Tibial nerve (tissue), 4 donors: Measurements from ENCODE around the gene NUP42. TPM values are rescaled to one million over a fixed set of nuclear protein-coding genes. Genes with fewer than 3 reads are reported as not detected.

Experiments used
- DNase-seq, 2 donors: peaks; one replicate each; pipeline ENCODE4 v3.0.0-alpha.2; 2019; ENCODE audit warnings: low spot score in 2 of 2
- H3K27ac ChIP-seq, 4 donors: fragments of 200-600 bp; sonication (generic) in 3 of 4; one replicate each; pipeline ENCODE4 v1.5.1; 2017 to 2019; ENCODE audit warnings: mild to moderate bottlenecking in 1 of 4
- H3K27me3 ChIP-seq, 2 donors: fragments of 200-600 bp; sonication (generic) in 1 of 2; one replicate each; pipeline versions ENCODE4 v1.5.1 to v1.6.0; 2017 to 2019
- H3K36me3 ChIP-seq, 3 donors: fragments of 200-600 bp; sonication (generic); one replicate each; pipeline ENCODE4 v1.5.1; 2018 to 2019
- H3K4me1 ChIP-seq, 4 donors: fragments of 200-600 bp; sonication (generic) in 3 of 4; one replicate each; pipeline ENCODE4 v1.5.1; 2017 to 2019
- H3K4me3 ChIP-seq, 4 donors: fragments of 200-600 bp; sonication (generic) in 3 of 4; one replicate each; pipeline ENCODE4 v1.5.1; 2017 to 2019; ENCODE audit warnings: mild to moderate bottlenecking in 1 of 4, moderate library complexity in 1 of 4
- H3K9me3 ChIP-seq, 4 donors: fragments of 200-600 bp; sonication (generic) in 3 of 4; one replicate each; pipeline ENCODE4 v1.5.1; 2017 to 2019
- CTCF ChIP-seq, 5 experiments: fragments of 200-600 bp in 3 of 5; fragments of 450-650 bp in 2 of 5; sonication (generic) in 3 of 5; IDR thresholded peaks; one replicate each; pipeline ENCODE4 v1.5.1; 2016 to 2019; ENCODE audit warnings: antibody characterized with exemption in 5 of 5, mild to moderate bottlenecking in 3 of 5, moderate library complexity in 2 of 5
- EP300 ChIP-seq, 2 donors: sonication (generic); formaldehyde crosslinking; IDR thresholded peaks; one replicate each; pipeline ENCODE4 v1.6.1; 2017; ENCODE audit warnings: antibody characterized with exemption in 2 of 2, mild to moderate bottlenecking in 1 of 2
- POLR2A ChIP-seq, 2 donors: fragments of 450-650 bp; IDR thresholded peaks; one replicate each; pipeline ENCODE4 v1.6.1; 2017; ENCODE audit warnings: antibody characterized with exemption in 2 of 2, mild to moderate bottlenecking in 2 of 2, moderate library complexity in 2 of 2
- WGBS, 2 donors: methylation state at CpG; one replicate each; pipeline ENCODE4 v1.1.5; 2018; 5-methylcytosine and 5-hydroxymethylcytosine counted together
- total RNA-seq, 4 donors: library from RNA; depleted of rRNA; stranded (reverse); fragments of >200 nt; gene quantifications; one replicate each; pipeline ENCODE4 v1.1.0, GENCODE V29; 2016

NUP42 gene
- total RNA-seq, 4 donors from 2014 or later = 19.2 to 45.6 (median 35.8) TPM

GRCh38 chr7:23207884-23208283 lies 26.0 kb downstream of the NUP42 start:
- Histone ChIP-seq H3K27me3 (peaks cover 0 to 7% of the 10 kb centered on the region in 2 donors), H3K36me3 (peaks cover 0 to 12% (median 0%) of the 10 kb centered on the region in 3 donors), H3K27ac (no peak overlapping the region), H3K9me3 (no peaks in the 10 kb centered on the region), H3K4me1 (peaks cover 0 to 7% (median 0%) of the 10 kb centered on the region in 4 donors), H3K4me3 (no peak overlapping the region)
- no peak for DNase-seq
- TF ChIP-seq CTCF (IDR thresholded peaks at IDR 0.05) (no peak), EP300 (IDR thresholded peaks at IDR 0.05) (no peak), POLR2A (IDR thresholded peaks at IDR 0.05) (no peak)
- 79 to 83% methylated on average over 3 of the region's 3 CpGs for WGBS, 2 donors

- TF ChIP-seq POLR2A (IDR thresholded peaks at IDR 0.05) (no peak), EP300 (IDR thresholded peaks at IDR 0.05) (no peak), CTCF (IDR thresholded peaks at IDR 0.05) (no peak)
- Histone ChIP-seq H3K4me1 (peaks cover 0 to 7% (median 0%) of the 10 kb centered on the region in 4 donors), H3K27me3 (peaks cover 0 to 7% of the 10 kb centered on the region in 2 donors), H3K27ac (no peak overlapping the region), H3K9me3 (no peaks in the 10 kb centered on the region), H3K36me3 (peaks cover 0 to 8% (median 0%) of the 10 kb centered on the region in 3 donors), H3K4me3 (no peak overlapping the region)
- WGBS, 2 donors = 77 to 79% methylated on average over 4 of the region's 4 CpGs
- no peak for DNase-seq
These were observed 26.5 kb downstream of the NUP42 start for GRCh38 chr7:23208316-23208715.

- Histone ChIP-seq H3K27me3 (peaks cover 0 to 7% of the 10 kb centered on the region in 2 donors), H3K27ac (no peak overlapping the region), H3K9me3 (no peaks in the 10 kb centered on the region), H3K36me3 (no peaks in the 10 kb centered on the region), H3K4me3 (no peak overlapping the region), H3K4me1 (peaks cover 0 to 7% (median 0%) of the 10 kb centered on the region in 4 donors)
- DNase-seq = no peak
- WGBS, 2 donors = 60 to 72% methylated on average over 2 of the region's 2 CpGs
- TF ChIP-seq CTCF (IDR thresholded peaks at IDR 0.05) (no peak), POLR2A (IDR thresholded peaks at IDR 0.05) (no peak)
These were observed 28.7 kb downstream of the NUP42 start for GRCh38 chr7:23210506-23210905.

- Histone ChIP-seq H3K36me3 (no peaks in the 10 kb centered on the region), H3K27ac (no peak overlapping the region), H3K27me3 (no peaks in the 10 kb centered on the region), H3K4me1 (no peaks in the 10 kb centered on the region), H3K4me3 (no peak overlapping the region), H3K9me3 (no peaks in the 10 kb centered on the region)
- 76% methylated on average over 11 of the region's 11 CpGs for WGBS, 2 donors
- TF ChIP-seq EP300 (IDR thresholded peaks at IDR 0.05) (no peak), POLR2A (IDR thresholded peaks at IDR 0.05) (no peak), CTCF (IDR thresholded peaks at IDR 0.05) (no peak)
- no peak for DNase-seq
These were observed 29.7 kb downstream of the NUP42 start for GRCh38 chr7:23211589-23211988.

GRCh38 chr7:23212395-23212794 lies 30.5 kb downstream of the NUP42 start:
- Histone ChIP-seq H3K9me3 (no peaks in the 10 kb centered on the region), H3K4me1 (no peaks in the 10 kb centered on the region), H3K36me3 (no peaks in the 10 kb centered on the region), H3K4me3 (no peak overlapping the region), H3K27ac (no peak overlapping the region), H3K27me3 (no peaks in the 10 kb centered on the region)
- no peak for TF ChIP-seq EP300 (IDR thresholded peaks at IDR 0.05)
- TF ChIP-seq CTCF (IDR thresholded peaks at IDR 0.05) = no peak
- TF ChIP-seq POLR2A (IDR thresholded peaks at IDR 0.05) = no peak
- no peak for DNase-seq
- 78 to 80% methylated on average over 2 of the region's 2 CpGs for WGBS, 2 donors
